SK-N-SH (cell line): Measurements from ENCODE around the gene TWF2. TPM values are rescaled to one million over a fixed set of nuclear protein-coding genes. Genes with fewer than 3 reads are reported as not detected.

Experiments used
- CTCF ChIA-PET: fragments of 300-600, 350-600 bp; formaldehyde crosslinking; extraction: SDS; loops from one replicate; lab custom pipeline; 2021; lab: Yijun Ruan, JAX
- POLR2A ChIA-PET: fragments of 350-600 bp; sonication (Branson Sonifier 250); formaldehyde crosslinking; extraction: SDS; loops from one replicate; lab custom pipeline; 2020; ENCODE audit warnings: antibody characterized with exemption, inconsistent platforms; lab: Yijun Ruan, JAX
- DNase-seq: peaks from one replicate; pipeline ENCODE4 v3.0.0; 2012
- H2AFZ ChIP-seq: fragments of 200-600 bp; sonication (generic); 2 replicates; pipeline ENCODE4 v1.8.1; 2016; ENCODE audit warnings: antibody characterized with exemption, mild to moderate bottlenecking, low read depth
- H3F3A ChIP-seq: fragments of 200-600 bp; sonication (generic); replicated peaks from 2 replicates; pipeline ENCODE3; 2016; ENCODE audit warnings: antibody characterized with exemption, mild to moderate bottlenecking; ENCODE audit not compliant: insufficient read depth
- H3K27ac ChIP-seq, 2 experiments: fragments of 200-500 bp in 1 of 2; fragments of 200-600 bp in 1 of 2; sonication (Bioruptor generic) in 1 of 2; sonication (generic), shearing (Covaris generic) in 1 of 2; 2 replicates each; pipeline versions ENCODE4 v1.5.1 to v1.6.1; 2014 to 2016; ENCODE audit warnings: low read depth in 2 of 2, inconsistent platforms in 1 of 2, low read length in 1 of 2, mild to moderate bottlenecking in 1 of 2, mixed read lengths in 1 of 2
- H3K27me3 ChIP-seq: fragments of 200-600 bp; sonication (generic), shearing (Covaris generic); 2 replicates; pipeline ENCODE4 v1.6.1; 2016; ENCODE audit warnings: mixed run types; ENCODE audit not compliant: insufficient read depth
- H3K36me3 ChIP-seq, 2 experiments: fragments of 200-500 bp in 1 of 2; fragments of 200-600 bp in 1 of 2; sonication (Bioruptor generic) in 1 of 2; sonication (generic) in 1 of 2; replicated peaks in 1 of 2; 2 replicates each; pipeline versions ENCODE3 to v1.5.1; 2014 to 2016; ENCODE audit warnings: low read length in 1 of 2, mild to moderate bottlenecking in 1 of 2; ENCODE audit not compliant: insufficient read depth in 2 of 2, control insufficient read depth in 1 of 2
- H3K4me1 ChIP-seq, 2 experiments: fragments of 200-500 bp in 1 of 2; fragments of 200-600 bp in 1 of 2; sonication (Bioruptor generic) in 1 of 2; sonication (generic), shearing (Covaris generic) in 1 of 2; 2 replicates each; pipeline versions ENCODE4 v1.5.1 to v1.6.1; 2014 to 2016; ENCODE audit warnings: low read depth in 1 of 2, low read length in 1 of 2, mixed run types in 1 of 2; ENCODE audit not compliant: insufficient read depth in 2 of 2, control insufficient read depth in 1 of 2
- H3K4me2 ChIP-seq: fragments of 200-600 bp; sonication (generic), shearing (Covaris generic); 2 replicates; pipeline ENCODE4 v1.6.1; 2017; ENCODE audit warnings: mixed run types
- H3K4me3 ChIP-seq, 2 experiments: fragments of 200-500 bp in 1 of 2; fragments of 200-600 bp in 1 of 2; sonication (Bioruptor generic) in 1 of 2; sonication (generic), shearing (Covaris generic) in 1 of 2; 2 replicates each; pipeline versions ENCODE4 v1.5.1 to v1.8.1; 2014 to 2016; ENCODE audit warnings: low read depth in 2 of 2, inconsistent platforms in 1 of 2, low read length in 1 of 2, mild to moderate bottlenecking in 1 of 2, mixed read lengths in 1 of 2, moderate library complexity in 1 of 2
- H3K79me2 ChIP-seq: fragments of 200-600 bp; sonication (generic); 2 replicates; pipeline ENCODE4 v1.8.1; 2017; ENCODE audit warnings: mild to moderate bottlenecking; ENCODE audit not compliant: insufficient read depth
- H3K9ac ChIP-seq: fragments of 200-600 bp; sonication (generic); 2 replicates; pipeline ENCODE4 v1.6.1; 2017; ENCODE audit warnings: mixed run types
- H3K9me2 ChIP-seq: fragments of 200-600 bp; sonication (generic); 2 replicates; pipeline ENCODE4 v1.6.1; 2017; ENCODE audit warnings: mixed run types
- H3K9me3 ChIP-seq: fragments of 200-600 bp; sonication (generic); 2 replicates; pipeline ENCODE4 v1.6.1; 2017; ENCODE audit warnings: mixed run types, mild to moderate bottlenecking, moderate library complexity
- H4K20me1 ChIP-seq: fragments of 200-600 bp; sonication (generic); 2 replicates; pipeline ENCODE4 v1.6.1; 2017; ENCODE audit warnings: mild to moderate bottlenecking, mixed run types; ENCODE audit not compliant: insufficient read depth
- CHD2 ChIP-seq: fragments of 150-350 bp; IDR thresholded peaks from 2 replicates; pipeline ENCODE4 v1.6.1; 2018; ENCODE audit warnings: low read length; ENCODE audit not compliant: partially characterized antibody
- CTCF ChIP-seq: fragments of 200-600 bp; sonication (generic); IDR thresholded peaks from 2 replicates; pipeline ENCODE4 v1.6.1; 2017; ENCODE audit warnings: antibody characterized with exemption, mild to moderate bottlenecking, moderate library complexity
- EP300 ChIP-seq, 2 experiments: IDR thresholded peaks; 2 replicates each; pipeline versions ENCODE4 v1.4.0 to v1.6.1; 2012; ENCODE audit warnings: borderline replicate concordance in 1 of 2, low read depth in 1 of 2, low read length in 1 of 2
- FOSL2 ChIP-seq: IDR thresholded peaks from 2 replicates; pipeline ENCODE4 v1.4.0; 2012; ENCODE audit warnings: low read depth, mild to moderate bottlenecking, moderate library complexity, borderline replicate concordance
- FOXJ3 ChIP-seq: sonication (generic); formaldehyde crosslinking; IDR thresholded peaks from 2 replicates; pipeline ENCODE4 v1.5.1; 2020; ENCODE audit warnings: mild to moderate bottlenecking, missing genetic modification reagents
- JUND ChIP-seq: IDR thresholded peaks from 2 replicates; pipeline ENCODE4 v1.4.0; 2012
- MAX ChIP-seq: IDR thresholded peaks from 2 replicates; pipeline ENCODE4 v1.4.0; 2012; ENCODE audit warnings: low read depth
- MXI1 ChIP-seq: IDR thresholded peaks from 2 replicates; pipeline ENCODE4 v1.6.1; 2012; ENCODE audit warnings: mild to moderate bottlenecking, low read depth, low read length, improper control_type of control experiment
- NFIC ChIP-seq: IDR thresholded peaks from 2 replicates; pipeline ENCODE4 v1.4.0; 2012; ENCODE audit warnings: borderline replicate concordance
- NRF1 ChIP-seq: IDR thresholded peaks from 2 replicates; pipeline ENCODE4 v1.6.1; 2012; ENCODE audit warnings: low read depth, mild to moderate bottlenecking, low read length
- REST ChIP-seq: IDR thresholded peaks from 2 replicates; pipeline ENCODE4 v1.6.1; 2012; ENCODE audit warnings: mild to moderate bottlenecking, low read depth, low read length, moderate library complexity
- SIN3A ChIP-seq: IDR thresholded peaks from 2 replicates; pipeline ENCODE4 v1.6.1; 2012; ENCODE audit warnings: low read depth, mild to moderate bottlenecking, low read length, moderate library complexity, borderline replicate concordance
- SMC3 ChIP-seq: IDR thresholded peaks from 2 replicates; pipeline ENCODE4 v1.6.1; 2012; ENCODE audit warnings: low read depth, low read length, improper control_type of control experiment
- TAF1 ChIP-seq: IDR thresholded peaks from 2 replicates; pipeline ENCODE4 v1.6.1; 2012; ENCODE audit warnings: low read depth, mild to moderate bottlenecking, low read length, moderate library complexity, borderline replicate concordance
- WGBS: methylation state at CpG from one replicate; pipeline ENCODE4 v1.1.6; 2017; ENCODE audit warnings: low lambda C conversion rate; 5-methylcytosine and 5-hydroxymethylcytosine counted together
- polyA plus RNA-seq, 3 experiments: library from polyadenylated mRNA; depleted of rRNA; stranded (reverse); fragments of >200 nt; gene quantifications; 2 replicates each; pipeline ENCODE4 v1.2.3, GENCODE V29; 2012

Gene TWF2
- polyA plus RNA-seq, 1 of the 3 experiments (the other 2 are of a cell fraction) = 188 TPM

GRCh38 chr3:52277972-52278509 is 39.1 kb upstream of the TWF2 start:
- 0 out of 2 replicates have a peak, but pooled peaks have one; percentile 13 for TF ChIP-seq TAF1
- TF ChIP-seq CTCF = peak; percentile 41
- TF ChIP-seq NRF1 = 0 out of 2 replicates have a peak, but pooled peaks have one; percentile 7
- no peak for TF ChIP-seq CHD2
- no peak for TF ChIP-seq FOXJ3 (CRISPR knock-in tag)
- TF ChIP-seq FOSL2 = no peak
- peak; percentile 7; the same call in 1 of the 2 replicates for TF ChIP-seq MAX
- TF ChIP-seq SIN3A = no peak
- peaks cover 58% of the 10 kb centered on the region for H3K79me2 ChIP-seq
- WGBS = 1% methylated on average over 29 of the region's 54 CpGs

GRCh38 chr3:52277071-52277964 is 38.4 kb upstream of the TWF2 start:
- peaks cover 17% of the 10 kb centered on the region for H3F3A ChIP-seq
- H3K4me1 ChIP-seq = peaks cover 11 to 20% of the 10 kb centered on the region in 2 experiments; a peak in 3 of 4 replicates
- peak overlapping the region; percentile 97 for H3K9ac ChIP-seq
- ChIA-PET POLR2A (interaction anchor here (0.6 to 5.7 kb wide), 16 partner anchors 10 to 710 kb away, joined by 3 to 67 read pairs (median 4); partner anchors contain the start of genes GLYCTK, POC1A and TWF2), CTCF (interaction anchor here (0.7 to 5.2 kb wide), 15 partner anchors 12 to 276 kb away, joined by 3 to 63 read pairs (median 4); partner anchors contain the start of genes GLYCTK, PPM1M and TWF2)
- TF ChIP-seq SIN3A (peak; percentile 85), JUND (no peak), MXI1 (peak; percentile 98), REST (0 out of 2 replicates have a peak, but pooled peaks have one; percentile 17), SMC3 (0 out of 2 replicates have a peak, but pooled peaks have one; percentile 12), MAX (peak; percentile 88), EP300 (IDR thresholded peaks at IDR 0.05; ENCODE audit: borderline replicate concordance in 1 of 2, low read depth in 1 of 2, low read length in 1 of 2) (no peak), NFIC (peak; percentile 65)
- no peaks in the 10 kb centered on the region for H3K27me3 ChIP-seq
- H3K4me3 ChIP-seq = peak overlapping the region; percentile 71 to 92
- peak overlapping the region; percentile 89 to 90 for H3K27ac ChIP-seq
- peaks cover 66% of the 10 kb centered on the region for H3K79me2 ChIP-seq
- peaks cover 55% of the 10 kb centered on the region for H4K20me1 ChIP-seq
- DNase-seq = peak; percentile 77
- H3K4me2 ChIP-seq = peak overlapping the region; percentile 96
- no peaks in the 10 kb centered on the region for H3K9me3 ChIP-seq
- no peaks in the 10 kb centered on the region for H3K9me2 ChIP-seq
- 2% methylated on average over 28 of the region's 28 CpGs for WGBS
- H2AFZ ChIP-seq = no peak overlapping the region
- H3K36me3 ChIP-seq = peaks cover 3 to 24% of the 10 kb centered on the region in 2 experiments

More at GRCh38 chr3:52277972-52278509, 39.1 kb upstream of the TWF2 start:
- H3K9me2 ChIP-seq = no peaks in the 10 kb centered on the region
- H3K4me3 ChIP-seq = peak overlapping the region; percentile 71 to 92
- H3K9me3 ChIP-seq = no peaks in the 10 kb centered on the region
- H3K27me3 ChIP-seq = no peaks in the 10 kb centered on the region
- H3K4me2 ChIP-seq = peak overlapping the region; percentile 96
- H3K9ac ChIP-seq = peak overlapping the region; percentile 97
- H3K36me3 ChIP-seq = peaks cover 0 to 19% of the 10 kb centered on the region in 2 experiments
- peak overlapping the region; percentile 89 to 90 for H3K27ac ChIP-seq
- peak; percentile 80 for DNase-seq
- H3F3A ChIP-seq = peaks cover 24% of the 10 kb centered on the region
- H3K4me1 ChIP-seq = peaks cover 11 to 20% of the 10 kb centered on the region in 2 experiments; a peak in 3 of 4 replicates
- H4K20me1 ChIP-seq = peaks cover 47% of the 10 kb centered on the region
- POLR2A ChIA-PET = interaction anchor here (0.6 to 5.7 kb wide), 18 partner anchors 10 to 710 kb away, joined by 3 to 67 read pairs (median 4); partner anchors contain the start of genes GLYCTK, POC1A, PPM1M and RPL29
- CTCF ChIA-PET = interaction anchor here (0.5 to 5.2 kb wide), 18 partner anchors 11 to 724 kb away, joined by 3 to 63 read pairs (median 4); partner anchors contain the start of genes GLYCTK, PPM1M and TWF2
- H2AFZ ChIP-seq = no peak overlapping the region
